Endometrial microvascular endothelial cells (primary cell): ENCODE results near the gene ACP3. TPM values are rescaled to one million over a fixed set of nuclear protein-coding genes. Genes with fewer than 3 reads are reported as not detected.

Experiments used
- in situ Hi-C: cut with HindIII; loops from 2 replicates; pipeline ENCODE4 v1.10.0; 2017; ENCODE audit warnings: low sequenced_read_pairs, low pct_unique_long_range_greater_than_20kb; ENCODE audit errors: inconsistent ontology term
- total RNA-seq: library from RNA; depleted of rRNA; stranded (reverse); fragments of >200 nt; gene quantifications from one replicate; pipeline ENCODE4 v1.2.3, GENCODE V29; 2015; ENCODE audit errors: inconsistent ontology term

Gene ACP3
- total RNA-seq, 1 donor from 2014 or later, result not detected

- in situ Hi-C loops, result no loop called here
Measured at GRCh38 chr3:132311316-132311715, 5.9 kb upstream of the ACP3 start.

DNA sequence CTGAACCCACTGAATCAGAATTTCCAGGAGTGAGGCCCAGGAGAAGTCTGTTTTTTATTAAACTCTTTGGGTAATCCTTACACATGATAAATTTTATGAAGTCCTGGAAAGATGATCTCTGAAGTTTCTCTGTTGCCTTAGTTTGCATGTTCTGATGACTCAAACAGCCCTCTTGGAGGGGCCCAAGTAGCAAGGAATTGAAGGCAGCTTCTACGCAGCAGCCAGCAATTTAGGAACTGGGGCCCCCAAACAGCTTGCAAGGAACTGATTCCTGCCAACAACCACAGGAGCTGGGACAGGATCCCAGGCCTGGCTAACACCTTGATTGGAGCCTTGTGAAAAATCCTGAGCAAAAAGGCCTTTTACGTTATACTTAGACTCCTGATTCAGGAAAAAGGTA, 5.4 kb upstream of the ACP3 start:
- in situ Hi-C loops, result no loop called here

DNA sequence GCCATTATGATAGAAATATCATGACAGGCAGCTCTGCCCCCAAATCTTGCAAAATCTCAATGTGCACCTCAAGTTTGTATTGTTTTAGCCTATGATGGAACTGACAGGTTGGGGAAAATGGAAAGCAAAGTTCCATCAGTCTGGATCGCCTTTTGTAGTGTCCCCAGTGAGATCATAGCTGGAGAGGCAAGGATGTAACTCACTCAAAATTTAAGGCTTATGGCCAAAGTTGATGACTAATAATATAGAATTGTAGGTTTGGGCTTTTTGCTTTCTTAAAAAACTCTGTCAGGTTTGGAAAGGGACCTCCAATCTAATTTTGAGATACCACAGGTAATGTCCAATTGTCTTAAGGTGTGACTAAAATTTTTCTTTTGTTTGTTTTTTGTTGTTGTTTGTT, 1.4 kb upstream of the ACP3 start:
- in situ Hi-C loops, result no loop called here

DNA sequence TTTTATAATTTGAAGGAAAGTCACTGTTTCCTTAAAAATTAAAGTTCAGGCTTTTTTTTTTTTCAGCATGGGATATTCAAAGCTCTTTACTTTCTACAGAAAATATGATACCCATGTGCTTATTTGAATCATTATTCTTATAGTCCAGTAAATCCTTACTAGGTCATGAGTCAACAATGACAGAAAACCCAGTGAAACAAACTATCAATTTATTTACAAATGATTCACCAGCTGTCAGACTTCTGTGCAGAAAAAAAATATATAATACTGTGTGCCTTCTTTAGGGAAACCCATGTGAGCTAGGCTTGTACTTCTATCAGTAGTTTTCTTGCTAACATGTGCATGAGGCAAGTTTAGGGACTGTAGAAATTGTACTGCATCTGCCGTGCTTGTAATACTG, 1.2 kb downstream of the ACP3 start:
- in situ Hi-C loops, result no loop called here

DNA sequence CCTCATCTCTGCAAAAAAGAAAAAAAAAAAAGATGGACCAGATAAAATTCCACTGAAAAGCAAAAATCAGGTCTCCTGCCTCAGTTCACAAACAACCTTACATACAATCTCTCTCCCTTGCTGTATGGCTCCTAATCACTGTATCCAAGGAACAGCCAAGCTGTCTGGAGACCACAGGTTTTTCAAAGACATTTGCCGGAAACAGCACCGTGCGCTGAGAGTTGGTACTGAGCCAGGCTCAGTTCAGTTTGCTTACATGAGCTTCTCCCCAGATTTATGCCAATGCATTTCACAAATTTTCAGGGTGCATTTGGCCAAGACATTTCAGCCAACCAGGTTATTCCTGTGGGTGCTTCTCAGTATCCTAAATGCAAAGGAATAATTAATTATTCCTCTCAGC, 4.1 kb downstream of the ACP3 start:
- in situ Hi-C loops, result no loop called here

GRCh38 chr3:132325103-132325606, 7.9 kb downstream of the ACP3 start:
- in situ Hi-C loops, result no loop called here

DNA sequence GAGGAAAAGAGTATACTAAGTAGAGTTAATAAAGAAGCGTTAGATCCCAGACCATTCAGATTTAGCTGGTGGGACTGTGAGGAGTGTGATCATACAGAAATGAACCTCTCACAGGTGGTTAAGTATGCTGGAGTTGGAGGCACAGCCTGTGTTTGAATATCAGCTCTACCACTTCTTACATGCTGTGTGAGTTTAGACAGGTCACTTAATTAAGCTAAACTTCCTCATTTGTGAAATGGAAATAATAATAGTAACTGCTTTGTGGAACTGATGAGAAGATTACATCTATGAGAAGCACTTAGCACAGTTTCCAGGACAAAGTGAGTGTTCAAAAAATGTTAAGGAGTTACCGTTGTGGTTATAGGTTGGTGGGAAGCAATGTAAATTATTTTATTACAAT, 8.4 kb downstream of the ACP3 start:
- in situ Hi-C loops, result no loop called here

DNA sequence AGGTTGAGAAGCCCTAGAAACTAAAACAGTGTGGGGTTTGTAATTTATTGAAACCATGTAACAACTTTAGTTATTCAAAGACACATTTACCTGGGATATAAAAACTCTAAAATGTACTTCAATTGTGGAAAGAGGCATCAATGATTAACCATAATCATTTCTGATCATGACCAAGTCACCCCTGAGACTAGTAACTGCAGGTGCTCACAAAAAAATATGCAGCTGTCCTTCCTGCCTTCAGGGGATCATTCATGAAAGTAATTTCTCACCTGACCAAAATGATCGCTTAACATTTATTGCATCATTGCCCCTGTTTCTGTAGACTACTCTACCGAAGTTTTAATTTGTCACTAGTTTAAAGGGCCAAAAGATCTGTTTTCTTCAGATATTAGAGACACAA, 9.0 kb downstream of the ACP3 start:
- in situ Hi-C loops, result no loop called here

- in situ Hi-C loops, result no loop called here
Measured at GRCh38 chr3:132332082-132332481, 14.9 kb downstream of the ACP3 start.

- in situ Hi-C loops, result no loop called here
Measured at GRCh38 chr3:132332508-132332907, 15.3 kb downstream of the ACP3 start.

DNA sequence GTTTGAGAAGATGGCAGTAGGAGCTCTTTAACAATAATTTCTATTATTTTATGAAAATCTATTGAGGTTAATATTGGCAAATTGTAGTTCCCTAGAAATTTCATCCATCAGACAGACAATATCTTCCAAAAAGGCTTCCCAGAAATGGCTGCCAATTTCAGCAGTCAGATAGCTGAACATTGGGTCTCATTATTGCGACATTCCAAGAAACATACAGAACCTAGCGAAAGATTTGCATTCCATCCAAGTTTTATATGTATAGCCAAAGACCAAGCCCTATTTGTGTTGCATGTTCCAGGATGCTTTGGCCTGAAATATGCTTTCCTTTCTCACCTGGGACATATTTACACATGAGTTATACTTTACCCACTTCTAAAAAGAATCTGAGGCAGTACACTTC, 24.5 kb downstream of the ACP3 start:
- in situ Hi-C loops, result no loop called here

DNA sequence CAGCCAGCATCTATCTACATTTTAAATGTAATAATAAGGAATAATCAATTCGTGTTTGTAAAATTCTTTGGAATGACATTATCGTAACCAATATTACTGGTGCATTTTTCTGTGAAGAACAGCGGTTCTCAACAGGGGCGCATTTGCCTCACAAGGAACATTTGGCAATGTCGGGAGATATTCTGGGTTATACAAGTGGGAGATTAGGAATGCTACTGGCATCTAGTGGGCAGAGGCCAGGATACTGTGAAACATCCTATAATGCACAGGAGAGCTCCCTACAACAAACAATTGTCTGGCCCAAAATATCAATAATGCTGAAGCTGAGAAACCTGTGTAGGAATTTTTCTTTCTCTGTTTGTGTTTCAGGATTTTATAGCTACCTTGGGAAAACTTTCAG, 25.0 kb downstream of the ACP3 start:
- in situ Hi-C loops, result no loop called here

- in situ Hi-C loops, result no loop called here
Measured at GRCh38 chr3:132342610-132343009, 25.4 kb downstream of the ACP3 start.

DNA sequence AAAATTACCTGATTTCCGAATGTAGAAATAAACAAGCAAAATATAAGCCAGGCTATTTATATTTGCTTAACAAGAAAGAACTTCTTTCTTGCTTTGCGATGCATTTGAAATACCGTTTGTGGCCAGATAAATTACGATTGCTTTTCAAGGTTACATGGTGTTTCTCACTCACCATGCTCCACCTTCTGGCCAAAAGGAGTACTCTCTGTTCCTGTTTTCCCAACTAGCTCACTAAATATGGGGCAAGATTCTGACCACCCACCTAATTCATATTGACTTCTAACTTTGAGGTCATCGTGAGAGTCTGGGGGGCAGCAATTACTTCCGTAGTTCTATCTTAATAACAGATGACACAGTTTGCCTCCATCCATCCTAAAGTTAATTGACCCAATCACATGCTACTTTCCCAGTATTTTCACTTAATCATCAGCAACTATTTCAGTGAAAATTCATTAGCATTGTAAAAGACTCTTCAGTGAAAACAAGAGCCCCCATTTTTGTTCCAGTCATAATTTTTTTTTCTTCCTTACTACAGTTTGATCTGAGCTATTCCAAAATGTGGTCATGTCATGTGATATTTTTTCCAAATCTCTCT, 25.9 kb downstream of the ACP3 start:
- in situ Hi-C loops, result no loop called here

DNA sequence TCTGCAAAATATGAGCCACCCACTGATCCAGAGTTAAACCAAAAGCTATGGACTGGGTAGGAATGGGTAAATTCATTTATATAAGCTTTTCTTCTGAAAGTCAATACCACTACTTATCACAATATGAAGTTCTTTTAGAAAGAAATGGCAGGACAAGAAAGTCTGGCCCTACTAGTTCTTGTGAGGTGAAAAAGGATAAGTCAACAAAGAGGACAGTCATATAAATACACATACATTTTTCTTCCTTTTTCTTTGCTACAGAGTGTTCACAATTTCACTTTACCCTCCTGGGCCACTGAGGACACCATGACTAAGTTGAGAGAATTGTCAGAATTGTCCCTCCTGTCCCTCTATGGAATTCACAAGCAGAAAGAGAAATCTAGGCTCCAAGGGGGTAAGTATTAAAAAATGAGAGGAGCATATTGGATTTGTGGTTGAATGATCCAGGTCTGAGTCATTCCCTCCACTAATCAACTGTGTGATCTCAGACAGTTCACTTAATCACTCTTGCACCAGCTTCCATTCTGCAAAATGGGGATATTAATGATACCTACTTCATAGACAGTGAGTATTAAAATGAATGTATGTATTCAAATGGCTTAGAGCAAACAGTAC, 27.6 kb downstream of the ACP3 start:
- in situ Hi-C loops, result no loop called here

GRCh38 chr3:132346841-132347736, 29.9 kb downstream of the ACP3 start:
- in situ Hi-C loops, result no loop called here

GRCh38 chr3:132347811-132348210, 30.6 kb downstream of the ACP3 start:
- in situ Hi-C loops, result no loop called here

- in situ Hi-C loops, result no loop called here
Measured at GRCh38 chr3:132348531-132348930, 31.3 kb downstream of the ACP3 start.

DNA sequence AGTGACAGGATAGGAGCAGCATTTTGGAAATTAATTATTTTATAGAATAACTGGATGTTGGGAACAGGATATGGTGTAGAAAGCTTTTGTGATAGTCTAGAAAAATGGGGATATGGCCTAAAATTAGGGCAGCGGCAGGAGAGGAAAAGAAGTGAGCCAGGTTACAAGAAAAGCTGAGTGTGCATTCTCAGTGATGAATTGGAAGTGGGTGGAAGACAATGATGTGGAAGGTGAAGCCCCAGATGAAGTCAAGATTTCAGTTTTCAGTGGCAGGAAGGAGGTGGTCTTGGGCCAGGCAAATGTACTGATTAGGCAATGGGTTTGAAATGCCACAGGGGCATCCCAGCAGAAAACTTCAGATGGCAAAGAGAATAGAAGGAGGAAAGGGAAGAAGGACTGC, 33.6 kb downstream of the ACP3 start:
- in situ Hi-C loops, result no loop called here

GRCh38 chr3:132351222-132351806, 34.1 kb downstream of the ACP3 start:
- in situ Hi-C loops, result no loop called here
